Measurements from ENCODE around the gene AASDH.

DNA sequence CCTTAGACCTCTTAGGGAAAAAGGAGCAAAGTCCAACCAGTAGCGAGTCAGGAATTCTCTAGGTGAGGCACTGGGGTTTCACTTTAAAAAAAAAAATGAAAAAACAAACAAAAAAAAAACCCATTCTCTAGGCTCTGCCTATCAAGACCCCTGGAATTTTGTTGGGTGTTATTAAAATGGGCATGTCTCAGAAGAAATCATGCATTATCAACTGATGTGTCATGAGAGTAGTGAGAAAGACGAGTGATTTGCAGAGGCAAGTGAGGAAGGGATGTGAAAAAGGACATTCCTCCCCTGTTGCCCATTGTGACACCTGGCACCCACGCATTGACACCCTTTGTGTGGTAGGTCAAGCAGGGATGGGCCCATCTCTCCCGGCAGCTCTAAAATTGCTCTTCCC is 78.9 kb downstream of the AASDH start:
- TF ChIP-seq, protein P1, sequence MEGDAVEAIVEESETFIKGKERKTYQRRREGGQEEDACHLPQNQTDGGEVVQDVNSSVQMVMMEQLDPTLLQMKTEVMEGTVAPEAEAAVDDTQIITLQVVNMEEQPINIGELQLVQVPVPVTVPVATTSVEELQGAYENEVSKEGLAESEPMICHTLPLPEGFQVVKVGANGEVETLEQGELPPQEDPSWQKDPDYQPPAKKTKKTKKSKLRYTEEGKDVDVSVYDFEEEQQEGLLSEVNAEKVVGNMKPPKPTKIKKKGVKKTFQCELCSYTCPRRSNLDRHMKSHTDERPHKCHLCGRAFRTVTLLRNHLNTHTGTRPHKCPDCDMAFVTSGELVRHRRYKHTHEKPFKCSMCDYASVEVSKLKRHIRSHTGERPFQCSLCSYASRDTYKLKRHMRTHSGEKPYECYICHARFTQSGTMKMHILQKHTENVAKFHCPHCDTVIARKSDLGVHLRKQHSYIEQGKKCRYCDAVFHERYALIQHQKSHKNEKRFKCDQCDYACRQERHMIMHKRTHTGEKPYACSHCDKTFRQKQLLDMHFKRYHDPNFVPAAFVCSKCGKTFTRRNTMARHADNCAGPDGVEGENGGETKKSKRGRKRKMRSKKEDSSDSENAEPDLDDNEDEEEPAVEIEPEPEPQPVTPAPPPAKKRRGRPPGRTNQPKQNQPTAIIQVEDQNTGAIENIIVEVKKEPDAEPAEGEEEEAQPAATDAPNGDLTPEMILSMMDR (conservative IDR thresholded peaks at IDR 0.05; ENCODE audit: low read depth, low read length): no peak
- TF ChIP-seq EZH2phosphoT487 (IDR thresholded peaks at IDR 0.05; ENCODE audit: borderline replicate concordance, low read length) (no peak), EZH2 (IDR thresholded peaks at IDR 0.05; ENCODE audit: low read length, unreplicated experiment) (no peak)
